C4-2B (cell line): Measurements from ENCODE around the gene TSR2.
A peak's percentile ranks its signal among the peaks of the same experiment; 100 is the strongest.

Source experiments
- H3K27ac ChIP-seq: fragments of 450-650 bp; 2 replicates; pipeline ENCODE4 v1.5.1; 2017
- ZFX ChIP-seq: fragments of 450-650 bp; IDR thresholded peaks from 2 replicates; pipeline ENCODE4 v1.6.1; 2017
- TF ChIP-seq, protein P1 (sequence below): fragments of 450-650 bp; conservative IDR thresholded peaks from 2 replicates; pipeline ENCODE4 v1.5.1; 2017; ENCODE audit warnings: mild to moderate bottlenecking

The TSR2 gene

GRCh38 chrX:54439960-54440871, at the start of gene TSR2:
Gene TSR2 (plus strand): TSS chrX:54440404. CDS start chrX:54440422, 18 bp downstream.
- TF ChIP-seq ZFX: peak; percentile 59
- TF ChIP-seq, protein P1, sequence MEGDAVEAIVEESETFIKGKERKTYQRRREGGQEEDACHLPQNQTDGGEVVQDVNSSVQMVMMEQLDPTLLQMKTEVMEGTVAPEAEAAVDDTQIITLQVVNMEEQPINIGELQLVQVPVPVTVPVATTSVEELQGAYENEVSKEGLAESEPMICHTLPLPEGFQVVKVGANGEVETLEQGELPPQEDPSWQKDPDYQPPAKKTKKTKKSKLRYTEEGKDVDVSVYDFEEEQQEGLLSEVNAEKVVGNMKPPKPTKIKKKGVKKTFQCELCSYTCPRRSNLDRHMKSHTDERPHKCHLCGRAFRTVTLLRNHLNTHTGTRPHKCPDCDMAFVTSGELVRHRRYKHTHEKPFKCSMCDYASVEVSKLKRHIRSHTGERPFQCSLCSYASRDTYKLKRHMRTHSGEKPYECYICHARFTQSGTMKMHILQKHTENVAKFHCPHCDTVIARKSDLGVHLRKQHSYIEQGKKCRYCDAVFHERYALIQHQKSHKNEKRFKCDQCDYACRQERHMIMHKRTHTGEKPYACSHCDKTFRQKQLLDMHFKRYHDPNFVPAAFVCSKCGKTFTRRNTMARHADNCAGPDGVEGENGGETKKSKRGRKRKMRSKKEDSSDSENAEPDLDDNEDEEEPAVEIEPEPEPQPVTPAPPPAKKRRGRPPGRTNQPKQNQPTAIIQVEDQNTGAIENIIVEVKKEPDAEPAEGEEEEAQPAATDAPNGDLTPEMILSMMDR: peak; percentile 49
- peak within 1 kb of the TSS; percentile 84 for H3K27ac ChIP-seq

GRCh38 chrX:54397113-54397512, 43.1 kb upstream of the TSR2 start:
- TF ChIP-seq, protein P1: no peak
- TF ChIP-seq ZFX: no peak

GRCh38 chrX:54407266-54407665, 32.9 kb upstream of the TSR2 start:
- TF ChIP-seq ZFX: no peak
- TF ChIP-seq, protein P1: no peak
- no peak overlapping the region for H3K27ac ChIP-seq

More at GRCh38 chrX:54397113-54397512, 43.1 kb upstream of the TSR2 start:
- no peak overlapping the region for H3K27ac ChIP-seq

DNA sequence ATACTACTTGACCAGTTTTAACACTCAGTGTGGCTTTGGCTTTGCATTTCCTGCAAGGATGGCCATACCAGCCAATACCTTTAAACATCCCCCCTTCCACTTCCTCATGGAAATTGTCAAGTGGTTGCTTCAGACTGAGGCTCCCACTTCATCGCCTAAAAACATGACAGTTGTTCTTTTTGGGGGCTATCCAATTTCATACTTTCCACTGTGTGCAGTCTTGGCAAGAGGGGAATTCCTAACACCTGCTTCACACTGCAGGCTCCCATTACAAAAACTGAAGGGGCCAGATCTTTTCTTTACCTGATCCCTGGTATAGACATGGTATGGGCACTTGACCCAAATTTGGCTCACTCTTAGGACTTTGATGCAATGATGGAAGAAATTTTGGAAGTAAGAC, 28.5 kb upstream of the TSR2 start:
- TF ChIP-seq, protein P1: no peak
- TF ChIP-seq ZFX: no peak
- no peak overlapping the region for H3K27ac ChIP-seq

- H3K27ac ChIP-seq: no peak overlapping the region
- TF ChIP-seq ZFX: no peak
- TF ChIP-seq, protein P1: no peak
Measured at GRCh38 chrX:54413753-54414152, 26.5 kb upstream of the TSR2 start.

DNA sequence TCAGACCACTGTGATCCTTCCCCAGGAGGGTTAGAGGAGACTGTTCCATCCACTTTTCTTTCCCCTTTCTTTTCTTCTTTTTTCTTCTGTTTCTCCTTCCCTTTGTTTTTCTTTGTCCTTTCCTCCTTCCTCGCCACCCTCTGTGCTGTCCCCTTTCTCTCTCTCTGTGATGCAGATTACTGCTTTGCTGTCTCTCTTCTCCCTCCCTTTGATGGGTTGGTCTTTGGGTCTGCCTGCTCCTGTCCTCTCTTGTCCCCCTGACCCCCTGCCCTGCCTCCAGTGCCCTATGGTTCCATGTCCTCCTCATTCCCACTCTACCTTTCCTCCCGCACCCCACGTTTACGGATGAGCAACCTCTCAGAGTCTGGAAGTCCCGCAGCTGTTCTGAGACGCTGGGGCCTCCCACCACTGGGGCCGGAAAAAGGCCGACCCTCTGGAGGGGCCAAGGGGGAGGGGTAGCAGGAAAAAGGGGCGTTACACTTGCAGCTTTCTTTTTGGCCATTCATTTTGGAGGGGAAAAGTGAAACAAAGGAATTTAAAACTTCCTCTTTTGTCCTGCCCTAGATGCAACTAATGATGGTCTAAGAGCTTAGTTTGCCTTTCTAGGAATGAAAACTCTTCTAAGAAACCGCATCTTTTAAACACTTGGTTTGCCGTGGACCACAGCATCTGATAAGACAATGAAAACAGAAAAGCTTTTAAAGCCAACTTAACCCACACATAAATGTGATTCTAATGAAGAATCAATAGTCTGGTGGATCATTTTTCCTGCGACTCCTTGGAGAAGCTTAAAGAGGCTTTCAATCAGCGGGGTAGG, 24.5 kb upstream of the TSR2 start:
- TF ChIP-seq, protein P1: no peak
- no peak for TF ChIP-seq ZFX
- no peak overlapping the region for H3K27ac ChIP-seq

DNA sequence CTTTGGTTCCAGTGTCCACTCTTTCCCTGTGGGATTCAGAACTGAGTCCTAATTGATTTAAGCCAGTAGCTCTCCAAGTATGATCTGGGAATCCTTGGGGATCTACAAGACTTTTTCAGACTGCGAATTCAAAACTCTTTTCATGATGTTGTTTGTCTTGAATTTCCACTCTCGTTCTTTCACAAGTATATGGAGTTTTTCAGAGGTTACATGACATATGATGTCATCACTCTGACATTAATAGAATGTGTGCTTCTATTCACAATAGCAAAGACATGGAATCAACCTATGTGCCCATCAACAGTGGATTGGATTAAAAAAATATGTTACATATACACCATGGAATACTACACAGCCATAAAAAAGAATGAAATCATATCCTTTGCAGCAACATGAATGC, 23.2 kb upstream of the TSR2 start:
- TF ChIP-seq, protein P1: no peak
- no peak for TF ChIP-seq ZFX
- no peak overlapping the region for H3K27ac ChIP-seq
